ENCODE measurements around the gene TSSC4.

Gene TSSC4

GRCh38 chr11:2367266-2368160 is 33.0 kb upstream of the TSSC4 start:
- Histone ChIP-seq H3K27me3 (ENCODE audit: insufficient read depth, low read length) (0 out of 2 replicates have a peak, but pooled peaks cover 3% of the 10 kb centered on the region), H3K27ac (ENCODE audit: low read depth, low read length, poor library complexity, severe bottlenecking) (no peak overlapping the region), H3K9ac (ENCODE audit: low read length) (no peak overlapping the region), H3K9me2 (ENCODE audit: low read depth, low read length) (no peaks in the 10 kb centered on the region), H3K4me2 (ENCODE audit: low read length) (no peak overlapping the region), H3K9me3 (ENCODE audit: low read length) (no peaks in the 10 kb centered on the region), H3K36me3 (ENCODE audit: insufficient read depth, low read length) (no peaks in the 10 kb centered on the region), H3K4me3 (ENCODE audit: low read depth, low read length, poor library complexity, severe bottlenecking) (no peak overlapping the region), H4K20me1 (ENCODE audit: insufficient read depth, low read length) (no peaks in the 10 kb centered on the region), H3F3A (ENCODE audit: insufficient read depth, low read length) (no peaks in the 10 kb centered on the region), H3K4me1 (ENCODE audit: insufficient read depth, low read length, severe bottlenecking) (no peaks in the 10 kb centered on the region), H2AFZ (ENCODE audit: low read length) (no peak overlapping the region), H3K79me2 (ENCODE audit: insufficient read depth, low read length) (no peaks in the 10 kb centered on the region)
- TF ChIP-seq CTCF (IDR thresholded peaks at IDR 0.05; ENCODE audit: low read length) (no peak), EZH2 (IDR thresholded peaks at IDR 0.05; ENCODE audit: borderline replicate concordance, low read length) (no peak)

GRCh38 chr11:2368178-2368850 is 32.2 kb upstream of the TSSC4 start:
- Histone ChIP-seq H3K27ac (ENCODE audit: low read depth, low read length, poor library complexity, severe bottlenecking) (no peak overlapping the region), H3F3A (ENCODE audit: insufficient read depth, low read length) (no peaks in the 10 kb centered on the region), H3K4me3 (ENCODE audit: low read depth, low read length, poor library complexity, severe bottlenecking) (no peak overlapping the region), H3K36me3 (ENCODE audit: insufficient read depth, low read length) (no peaks in the 10 kb centered on the region), H3K9me2 (ENCODE audit: low read depth, low read length) (no peaks in the 10 kb centered on the region), H4K20me1 (ENCODE audit: insufficient read depth, low read length) (no peaks in the 10 kb centered on the region), H2AFZ (ENCODE audit: low read length) (no peak overlapping the region), H3K4me2 (ENCODE audit: low read length) (no peak overlapping the region), H3K9ac (ENCODE audit: low read length) (no peak overlapping the region), H3K9me3 (ENCODE audit: low read length) (no peaks in the 10 kb centered on the region), H3K79me2 (ENCODE audit: insufficient read depth, low read length) (no peaks in the 10 kb centered on the region), H3K27me3 (ENCODE audit: insufficient read depth, low read length) (0 out of 2 replicates have a peak, but pooled peaks cover 3% of the 10 kb centered on the region), H3K4me1 (ENCODE audit: insufficient read depth, low read length, severe bottlenecking) (no peaks in the 10 kb centered on the region)
- TF ChIP-seq CTCF (IDR thresholded peaks at IDR 0.05; ENCODE audit: low read length) (no peak), EZH2 (IDR thresholded peaks at IDR 0.05; ENCODE audit: borderline replicate concordance, low read length) (no peak)

- no peak for TF ChIP-seq CTCF (IDR thresholded peaks at IDR 0.05; ENCODE audit: low read length)
- TF ChIP-seq EZH2 (IDR thresholded peaks at IDR 0.05; ENCODE audit: borderline replicate concordance, low read length) = no peak
- H3K9ac ChIP-seq (ENCODE audit: low read length) = no peak overlapping the region
- H2AFZ ChIP-seq (ENCODE audit: low read length) = no peak overlapping the region
- H3K9me2 ChIP-seq (ENCODE audit: low read depth, low read length) = no peaks in the 10 kb centered on the region
- H3K4me3 ChIP-seq (ENCODE audit: low read depth, low read length, poor library complexity, severe bottlenecking) = no peak overlapping the region
- no peaks in the 10 kb centered on the region for H3K9me3 ChIP-seq (ENCODE audit: low read length)
- H3K79me2 ChIP-seq (ENCODE audit: insufficient read depth, low read length) = no peaks in the 10 kb centered on the region
- 0 out of 2 replicates have a peak, but pooled peaks cover 3% of the 10 kb centered on the region for H3K27me3 ChIP-seq (ENCODE audit: insufficient read depth, low read length)
- no peaks in the 10 kb centered on the region for H4K20me1 ChIP-seq (ENCODE audit: insufficient read depth, low read length)
- H3K27ac ChIP-seq (ENCODE audit: low read depth, low read length, poor library complexity, severe bottlenecking) = no peak overlapping the region
- no peaks in the 10 kb centered on the region for H3K36me3 ChIP-seq (ENCODE audit: insufficient read depth, low read length)
- H3K4me2 ChIP-seq (ENCODE audit: low read length) = no peak overlapping the region
- H3K4me1 ChIP-seq (ENCODE audit: insufficient read depth, low read length, severe bottlenecking) = no peaks in the 10 kb centered on the region
- H3F3A ChIP-seq (ENCODE audit: insufficient read depth, low read length) = no peaks in the 10 kb centered on the region
Measured at GRCh38 chr11:2368851-2369180, 31.7 kb upstream of the TSSC4 start.
